RPMI7951 (cell line): ENCODE data around the gene ADGRL4. TPM values are rescaled to one million over a fixed set of nuclear protein-coding genes. Genes with fewer than 3 reads are reported as not detected.
A peak's percentile ranks its signal among the peaks of the same experiment; 100 is the strongest.
"Not testable (repeated sequence)": the region's sequence is repeated elsewhere in the genome, so short reads cannot be mapped to it uniquely, and the experiment has no call there.

Experiments used
- DNase-seq: peaks from one replicate; pipeline ENCODE4 v3.0.0-alpha.2; 2012; ENCODE audit warnings: low read depth
- total RNA-seq: library from RNA; depleted of rRNA; stranded (reverse); fragments of >200 nt; shearing (Covaris generic); gene quantifications from 2 replicates; pipeline ENCODE4 v1.2.3, GENCODE V29; 2014; rRNA removed

The ADGRL4 gene
- total RNA-seq, result 46.9 and 50.3 TPM in 2 replicates

DNA sequence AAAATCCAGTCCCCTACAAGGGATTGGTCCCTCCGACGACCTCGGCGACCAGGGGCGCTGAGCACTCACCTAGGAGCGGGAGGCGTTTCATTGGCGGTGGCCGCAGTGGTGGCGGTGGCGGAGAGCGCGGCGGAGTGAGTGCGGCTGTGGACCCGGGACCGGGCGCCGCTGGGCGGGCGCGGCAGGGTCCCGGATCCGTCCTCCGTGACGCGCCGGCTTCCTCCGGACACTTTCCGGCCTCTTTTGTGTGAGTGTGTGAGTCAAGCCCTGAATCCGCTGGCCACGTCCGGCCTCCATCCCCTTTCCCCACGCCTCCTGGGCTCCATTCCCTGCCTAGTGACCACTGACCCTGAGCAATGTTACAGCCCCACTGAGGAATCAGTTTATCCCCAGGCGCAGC is at the start of gene ADGRL4:
Gene ADGRL4, minus strand, starts transcription at position 167 of the 400 bp plus-strand sequence. Its CDS starts 76 bp downstream, at position 91.
- DNase-seq, result peak; percentile 83

DNA sequence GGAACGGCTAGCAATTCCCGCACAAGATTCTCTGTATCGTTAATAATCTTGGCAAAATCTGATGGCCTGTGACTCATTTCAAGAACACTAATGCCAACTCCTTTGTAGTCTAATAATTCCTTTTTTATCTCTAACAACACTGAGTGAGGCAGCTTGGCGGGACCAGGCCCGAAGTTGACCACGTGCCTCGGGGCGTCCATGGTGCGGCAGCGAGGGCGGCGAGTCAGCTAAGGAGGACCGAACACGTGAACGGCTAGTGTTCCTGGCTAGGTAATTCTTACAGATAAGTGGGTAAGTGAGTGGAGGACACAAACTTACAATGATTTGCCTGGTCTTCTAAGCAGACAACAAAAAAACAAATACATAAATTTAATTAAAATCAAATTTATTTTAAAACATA is 49.3 kb upstream of the ADGRL4 start:
- DNase-seq, result no peak

DNA sequence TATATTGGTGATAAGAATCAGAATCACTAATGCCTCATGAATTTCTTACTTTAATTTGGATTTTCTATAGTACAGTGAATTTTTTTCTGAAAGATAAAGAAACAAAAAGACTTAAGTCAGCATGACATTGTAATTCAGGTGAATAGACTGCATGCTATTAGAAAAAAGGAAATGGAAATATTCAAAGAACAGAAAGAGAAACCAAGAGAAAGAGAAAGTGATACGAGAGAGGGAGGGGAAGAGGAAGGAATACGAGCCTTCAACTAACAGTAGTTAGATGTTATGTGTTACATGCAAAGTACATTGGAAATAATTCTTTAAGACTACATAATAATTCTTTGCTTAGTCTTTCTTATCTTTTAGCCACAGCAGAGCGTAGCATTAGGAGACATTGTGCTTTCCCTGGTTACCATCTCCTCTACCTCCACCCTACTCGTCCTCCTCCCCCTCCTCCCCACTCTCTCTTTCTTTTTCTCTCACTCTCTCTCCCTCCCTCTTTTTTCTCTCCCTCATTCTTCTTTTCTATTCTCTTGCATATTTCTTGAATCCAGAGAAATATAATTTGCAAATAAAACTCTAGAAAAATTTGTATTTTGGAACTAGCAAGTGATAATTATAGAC is 46.4 kb upstream of the ADGRL4 start:
- DNase-seq, result peak; percentile 35

DNA sequence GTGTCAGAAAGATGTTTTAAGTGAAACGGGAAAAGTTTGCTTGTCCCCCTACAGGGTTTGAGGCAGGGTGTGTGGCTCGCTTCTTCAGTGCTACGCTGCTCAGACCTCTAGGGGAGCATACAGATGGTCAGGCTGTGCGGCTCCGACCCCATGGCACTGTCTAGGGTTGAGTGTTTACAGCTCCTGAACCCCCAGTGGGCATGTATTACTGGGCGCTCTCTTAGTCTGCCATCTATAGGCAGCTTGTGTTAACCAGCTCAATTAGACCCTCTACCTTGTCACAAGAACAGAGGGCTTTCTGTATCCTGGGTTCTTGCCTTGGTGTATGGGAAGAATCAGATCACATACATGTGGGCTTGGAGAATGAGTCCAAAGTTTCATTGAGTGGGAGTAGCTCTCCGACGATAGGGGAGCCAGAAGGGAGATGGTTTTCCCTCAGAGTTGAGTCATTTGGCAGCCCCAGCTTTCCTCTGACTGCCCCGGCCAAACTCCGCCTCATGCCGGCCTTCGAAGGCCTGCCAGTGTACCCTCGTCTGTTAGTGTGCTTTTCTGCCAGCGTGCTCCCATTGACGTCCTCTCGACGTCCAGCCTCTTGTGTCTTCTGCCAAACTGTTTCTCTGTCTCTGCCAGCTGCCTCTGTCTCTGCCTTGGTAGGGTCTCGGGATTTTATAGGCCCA is 38.6 kb upstream of the ADGRL4 start:
- peak; percentile 91 for DNase-seq

DNA sequence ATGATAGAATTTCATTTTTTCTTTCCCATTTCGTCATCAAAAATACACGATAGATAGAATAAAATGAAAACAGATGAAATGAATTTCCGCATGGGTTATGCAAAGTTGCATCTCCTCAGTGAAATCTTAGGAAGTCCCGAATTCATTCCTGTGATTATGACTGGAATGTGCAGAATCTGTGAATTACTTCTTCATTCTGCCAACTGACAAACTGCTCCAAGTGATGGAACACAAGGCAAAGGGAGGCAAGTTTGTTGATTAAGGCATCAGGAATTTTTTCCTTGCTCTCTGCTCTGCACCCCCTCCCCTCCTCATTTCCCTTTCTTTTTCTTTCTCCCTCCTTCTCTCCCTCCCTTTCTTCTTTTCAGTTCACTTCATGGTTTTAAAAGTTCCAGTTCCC is 37.0 kb upstream of the ADGRL4 start:
- peak; percentile 62 for DNase-seq

DNA sequence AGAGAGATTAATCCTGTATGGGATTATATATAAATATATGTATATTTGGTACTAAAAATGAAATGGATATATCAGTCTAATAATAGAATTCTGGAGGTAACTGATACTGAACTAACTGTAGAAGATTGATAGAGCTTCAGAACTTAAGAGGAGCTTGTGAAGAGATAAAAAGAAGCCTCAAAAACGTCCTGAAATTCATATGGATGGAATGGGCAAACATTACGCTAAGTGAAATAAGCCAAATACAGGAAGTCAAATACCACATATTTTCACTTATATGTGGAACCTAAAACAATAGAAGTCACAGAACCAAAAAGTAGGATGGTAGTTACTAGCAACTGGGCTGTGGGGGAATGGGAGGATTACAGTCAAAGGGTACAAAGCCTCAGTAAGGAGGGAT is 36.0 kb upstream of the ADGRL4 start:
- no peak for DNase-seq

DNA sequence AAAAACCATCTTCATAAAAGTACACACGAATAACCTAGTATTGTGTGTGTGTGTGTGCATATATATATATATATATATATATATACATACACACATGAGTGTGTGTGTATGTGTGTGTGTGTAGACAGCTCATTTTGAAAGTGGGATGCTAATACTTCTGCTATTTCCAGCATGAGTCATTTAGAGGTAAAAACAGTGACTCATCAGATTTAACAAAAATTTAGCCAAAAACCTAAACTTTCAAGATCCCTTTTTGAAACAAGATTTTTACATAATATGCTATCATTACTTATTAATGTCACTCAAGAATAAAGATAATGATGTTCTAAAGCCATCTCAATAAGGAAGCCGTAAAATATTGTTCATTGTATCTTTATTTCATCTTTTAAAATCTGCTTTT is 35.6 kb upstream of the ADGRL4 start:
- DNase-seq, result peak; percentile 70

DNA sequence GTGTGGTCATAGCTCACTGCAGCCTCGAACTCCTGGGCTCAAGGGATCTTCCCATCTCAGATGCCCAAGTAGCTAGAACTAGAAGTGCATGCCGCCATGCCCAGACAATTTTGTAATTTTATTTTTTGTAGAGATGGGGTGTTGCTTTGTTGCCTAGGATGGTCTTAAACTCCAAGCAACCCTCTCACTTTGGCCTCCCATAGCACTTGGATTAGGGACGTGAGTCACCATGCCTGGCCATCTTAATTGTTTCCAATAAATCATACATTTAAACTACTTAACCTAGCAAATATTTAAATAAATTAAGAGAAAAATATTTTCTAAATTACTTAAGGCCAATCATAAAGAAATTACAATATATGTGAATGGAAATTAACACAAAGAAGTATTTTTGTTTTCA is 35.1 kb upstream of the ADGRL4 start:
- DNase-seq, result peak; percentile 36

DNA sequence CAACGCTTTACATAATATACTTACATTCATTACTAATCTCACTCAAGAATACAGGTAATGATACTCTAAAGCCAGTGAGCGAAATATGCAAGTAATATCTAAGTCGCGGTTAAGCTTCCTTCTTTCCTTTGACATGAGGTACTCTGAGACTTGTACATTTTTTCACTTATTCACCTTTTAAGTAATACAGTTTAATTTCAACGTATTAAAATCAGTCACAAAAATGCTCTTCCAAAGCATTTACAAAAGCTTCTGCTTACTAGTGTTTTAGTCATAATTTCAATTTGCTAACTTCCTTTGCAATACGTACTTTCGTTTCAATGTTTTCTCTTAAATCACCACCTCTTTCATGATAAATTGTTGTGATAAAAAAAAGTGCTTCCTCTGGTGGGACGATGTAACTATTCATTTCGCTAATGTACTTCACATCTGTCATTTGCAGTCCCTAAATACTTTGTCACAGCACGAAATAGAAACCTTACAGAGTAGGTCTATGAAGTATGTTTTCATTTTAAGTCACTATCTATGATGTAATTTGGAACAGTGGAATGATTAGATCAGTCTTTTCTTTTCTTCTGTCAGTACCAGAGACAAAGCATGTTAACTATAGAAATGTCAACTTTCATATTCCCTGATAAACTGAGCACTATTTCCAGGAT is 34.0 kb upstream of the ADGRL4 start:
- DNase-seq, result no peak

DNA sequence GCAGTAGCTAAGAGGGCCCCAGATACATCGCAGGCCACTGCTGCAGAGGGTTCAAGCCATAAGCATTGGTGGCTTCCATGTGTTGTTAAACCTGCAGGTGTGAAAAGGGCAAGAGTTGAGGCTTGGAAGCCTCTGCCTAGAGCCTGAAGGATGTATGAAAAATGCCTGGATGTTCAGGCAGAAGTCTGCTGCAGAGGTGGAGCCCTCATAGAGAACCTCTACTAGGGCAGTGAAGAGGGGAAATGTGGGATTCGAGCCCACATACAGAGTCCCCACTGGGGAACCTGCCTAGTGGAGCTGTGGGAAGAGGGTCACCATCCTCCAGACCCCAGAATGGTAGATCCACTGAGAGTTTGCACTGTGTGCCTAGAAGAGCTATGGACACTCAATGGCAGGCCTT is 30.6 kb upstream of the ADGRL4 start:
- DNase-seq, result no peak

DNA sequence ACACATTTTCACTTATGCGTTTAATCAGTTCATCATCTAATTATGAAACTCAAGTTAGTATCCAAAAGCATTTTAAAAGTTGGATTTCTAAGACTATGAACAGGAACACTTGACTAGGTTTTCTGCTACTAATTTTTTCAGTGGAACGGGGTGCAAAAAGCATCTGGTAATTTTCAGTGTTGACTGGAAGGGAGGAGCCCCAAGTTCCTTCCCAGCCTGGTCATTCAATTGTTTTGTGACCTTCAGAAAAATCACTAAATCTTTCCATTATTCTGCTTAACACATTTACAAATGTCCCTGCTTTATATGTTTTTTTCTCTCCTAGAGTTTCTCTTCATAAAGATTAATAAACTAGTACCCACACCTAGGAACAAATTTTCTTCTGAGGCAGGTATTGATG is 6.0 kb upstream of the ADGRL4 start:
- no peak for DNase-seq

DNA sequence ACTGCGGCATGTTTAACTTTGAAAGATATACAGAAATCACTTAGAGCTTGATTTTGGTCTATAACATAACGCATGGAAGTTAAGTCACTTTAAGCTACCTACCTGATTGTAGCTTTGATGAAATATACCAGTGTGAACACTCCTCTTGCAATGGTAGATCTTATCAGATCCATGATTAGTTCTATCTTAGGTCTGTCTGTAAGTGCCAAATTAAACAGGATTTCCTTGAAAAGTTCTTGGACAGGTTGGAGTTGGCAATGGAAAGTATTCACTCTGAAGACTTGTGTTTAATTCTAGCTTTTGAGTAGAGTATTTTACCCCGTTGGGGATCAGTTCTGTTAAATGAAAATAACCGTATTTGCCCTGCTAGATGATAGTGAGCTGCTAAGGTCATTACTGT is 4.1 kb upstream of the ADGRL4 start:
- DNase-seq, result no peak

DNA sequence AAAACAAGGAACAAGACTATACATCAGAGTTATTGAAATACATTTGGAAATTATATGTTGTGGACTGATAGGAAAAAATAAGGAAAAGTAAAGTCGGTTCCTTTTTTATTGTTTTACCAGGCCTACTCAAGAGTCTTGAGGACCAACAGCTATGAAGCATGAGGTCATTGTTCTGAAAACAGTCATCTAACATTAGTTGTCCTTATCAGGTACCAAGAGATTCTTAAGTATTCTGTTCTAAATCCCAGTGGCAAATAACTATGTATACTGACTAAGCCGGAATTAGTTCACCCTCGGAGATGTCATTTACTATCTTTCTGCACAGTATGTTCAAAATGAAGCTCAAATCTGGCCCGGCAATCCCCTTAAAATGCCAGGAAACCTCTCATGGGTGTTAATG is 585 bp downstream of the ADGRL4 start:
- peak; percentile 28 for DNase-seq

DNA sequence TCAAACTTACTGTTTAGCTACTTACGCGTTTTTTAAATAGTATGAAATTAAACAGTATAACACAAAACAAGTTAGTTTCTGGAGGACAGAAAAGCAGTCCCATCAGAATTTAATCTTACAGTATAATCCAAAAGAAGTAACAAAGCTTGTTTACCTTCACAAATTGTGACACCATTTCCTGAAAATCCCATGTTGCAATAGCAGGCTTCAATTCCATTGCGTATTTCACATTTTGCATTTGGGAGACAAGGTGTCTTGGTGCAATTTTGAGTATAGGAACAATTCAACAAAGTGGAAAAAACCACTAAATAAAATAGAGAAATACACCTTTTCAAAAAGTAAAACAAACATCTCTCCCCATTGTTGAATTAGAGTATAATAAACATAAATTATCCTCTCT is 1.6 kb downstream of the ADGRL4 start:
- no peak for DNase-seq

DNA sequence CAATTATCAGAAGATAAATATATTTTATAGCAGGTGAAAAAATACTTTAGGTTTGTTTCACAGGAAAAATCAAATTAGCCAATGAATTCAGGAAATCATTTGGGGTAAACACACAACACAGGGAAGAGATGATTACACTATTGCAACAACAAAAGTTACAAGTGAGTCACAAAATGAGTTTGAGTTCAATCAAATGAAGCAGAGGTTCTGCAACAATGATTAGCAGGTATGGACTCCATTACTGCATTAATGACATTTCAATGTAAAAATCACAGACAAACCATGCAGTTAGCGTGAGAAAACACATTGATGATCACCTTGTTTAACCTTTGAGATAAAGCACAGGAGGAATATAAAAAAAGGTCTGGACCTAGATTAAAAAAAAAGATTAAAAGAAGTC is 9.7 kb downstream of the ADGRL4 start:
- no peak for DNase-seq

DNA sequence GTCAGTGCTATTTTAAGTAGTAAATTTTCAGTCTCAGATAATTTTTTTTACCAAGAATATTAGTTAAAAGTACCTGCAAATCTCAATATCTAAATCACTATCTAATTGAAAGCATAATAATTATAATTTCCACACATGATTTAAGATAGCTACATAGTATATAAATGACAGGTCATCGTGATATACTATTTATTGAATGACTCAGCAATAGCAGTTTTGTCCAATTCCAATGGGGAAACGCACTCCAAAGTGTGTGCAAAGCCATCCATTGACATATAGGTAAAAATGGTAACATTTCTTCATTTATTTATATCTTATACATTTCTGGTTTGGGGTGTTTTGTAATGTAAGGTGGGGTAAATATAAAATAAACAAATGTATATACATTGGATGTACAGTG is 19.5 kb downstream of the ADGRL4 start:
- DNase-seq, result no peak

DNA sequence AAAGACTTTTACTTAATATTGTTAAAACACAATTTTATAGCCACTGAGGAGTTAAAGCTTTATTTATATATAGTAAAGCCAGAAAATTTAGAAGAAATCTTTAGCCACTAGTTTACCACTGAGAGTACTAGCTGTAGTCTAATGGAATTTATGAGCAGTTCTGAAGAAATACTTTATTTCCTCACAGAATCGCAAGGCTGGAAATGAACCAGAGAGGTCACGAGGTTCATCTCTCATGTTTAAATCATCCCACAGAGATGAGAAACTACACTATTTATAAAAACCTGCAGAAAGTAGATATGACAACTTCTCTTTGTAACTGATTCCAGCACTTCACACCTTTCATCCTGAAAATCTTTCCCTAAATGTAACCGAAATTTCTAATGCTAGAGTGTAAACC is 26.0 kb downstream of the ADGRL4 start:
- no peak for DNase-seq

DNA sequence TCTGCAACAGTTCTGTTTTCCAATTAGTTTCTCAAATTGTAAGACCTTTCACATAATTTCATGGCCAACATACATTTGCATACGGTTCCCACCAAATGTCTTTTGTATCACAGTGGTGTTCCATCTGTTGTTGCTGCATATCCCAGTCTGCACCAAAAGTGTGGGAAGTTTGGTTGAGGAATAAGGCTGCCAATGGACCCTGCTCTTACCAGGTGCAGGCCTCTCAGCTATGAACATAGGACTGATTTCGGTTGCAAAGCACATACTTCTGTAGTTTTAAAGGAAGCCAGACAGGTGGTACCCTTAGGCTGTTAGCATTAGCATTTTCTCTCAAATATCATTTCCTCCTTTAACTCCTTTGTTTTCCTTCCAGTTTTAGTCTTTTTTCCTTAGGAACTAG is 33.8 kb downstream of the ADGRL4 start:
- no peak for DNase-seq

DNA sequence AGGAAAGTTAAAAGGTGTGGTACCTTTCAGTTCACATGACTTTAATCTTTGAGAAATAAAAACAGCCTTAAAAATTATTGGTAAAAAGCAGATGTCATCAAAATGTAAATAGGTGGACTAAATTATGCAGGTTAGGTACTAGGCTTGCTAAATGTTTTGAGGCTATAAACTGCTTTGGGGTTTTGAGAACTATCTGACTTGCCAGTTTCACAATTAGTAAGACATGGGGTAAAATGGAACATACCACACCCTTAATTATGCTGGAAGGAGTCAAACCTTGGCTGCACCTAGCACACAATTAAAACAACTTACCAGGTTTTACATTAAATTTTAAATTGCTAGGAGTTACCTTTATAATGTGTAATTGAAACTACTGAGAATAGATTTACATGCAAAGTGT is 39.4 kb downstream of the ADGRL4 start:
- not testable (repeated sequence) for DNase-seq

DNA sequence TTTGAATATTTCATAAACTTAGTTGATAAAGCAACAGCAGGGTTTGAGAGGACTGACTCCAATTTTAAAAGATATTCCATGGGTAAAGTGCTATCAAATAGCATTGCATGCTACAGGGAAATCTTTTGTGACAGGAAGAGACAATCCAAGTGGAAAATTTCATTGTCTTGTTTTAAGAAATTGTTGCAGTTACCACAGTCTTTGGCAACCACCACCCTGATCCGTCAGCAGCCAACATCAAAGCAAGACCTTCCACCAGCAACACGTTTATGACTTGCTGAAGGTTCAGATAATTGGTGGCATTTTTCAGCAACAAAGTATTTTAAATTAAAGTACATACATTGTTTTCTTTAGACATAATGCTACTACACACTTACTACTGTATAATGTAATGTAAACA is 47.8 kb downstream of the ADGRL4 start:
- DNase-seq, result peak; percentile 10

DNA sequence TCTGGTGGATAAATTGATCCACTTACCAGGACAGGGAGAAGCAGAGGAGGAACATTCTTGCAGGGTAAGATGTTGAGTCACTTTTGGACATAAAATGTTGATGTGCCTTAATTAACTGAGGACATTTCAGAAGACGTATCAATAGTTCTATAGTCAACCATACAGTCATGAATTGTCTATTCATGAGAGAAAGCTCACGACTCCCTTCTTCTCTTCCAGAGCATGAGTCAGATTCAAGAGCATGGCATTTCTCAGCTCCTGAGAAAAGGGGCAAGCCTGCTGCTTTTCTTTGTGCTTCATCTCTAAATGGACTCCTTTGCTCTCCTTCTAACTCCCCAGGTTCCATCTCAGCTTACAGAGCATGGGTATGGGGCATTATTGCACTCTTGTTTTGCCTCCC is 55.7 kb downstream of the ADGRL4 start:
- peak; percentile 28 for DNase-seq

DNA sequence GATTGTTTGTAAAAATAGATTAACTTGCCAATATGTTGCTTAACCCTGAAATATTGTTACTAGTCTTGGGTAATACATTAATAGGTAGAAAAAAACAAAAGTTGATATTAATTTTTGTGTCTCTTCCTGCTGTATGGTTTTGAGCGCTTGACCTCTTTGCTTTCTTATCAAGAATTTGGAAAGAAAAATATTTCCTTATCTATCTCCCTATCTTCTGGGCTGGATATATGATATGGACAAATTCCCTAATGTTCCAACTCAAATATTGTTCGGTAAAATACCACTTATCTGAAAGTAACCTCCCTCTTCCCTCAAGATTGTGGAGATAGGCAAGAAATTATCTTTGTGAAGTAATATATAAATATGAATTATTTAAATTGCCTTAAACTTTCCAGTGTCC is 57.3 kb downstream of the ADGRL4 start:
- DNase-seq, result no peak

DNA sequence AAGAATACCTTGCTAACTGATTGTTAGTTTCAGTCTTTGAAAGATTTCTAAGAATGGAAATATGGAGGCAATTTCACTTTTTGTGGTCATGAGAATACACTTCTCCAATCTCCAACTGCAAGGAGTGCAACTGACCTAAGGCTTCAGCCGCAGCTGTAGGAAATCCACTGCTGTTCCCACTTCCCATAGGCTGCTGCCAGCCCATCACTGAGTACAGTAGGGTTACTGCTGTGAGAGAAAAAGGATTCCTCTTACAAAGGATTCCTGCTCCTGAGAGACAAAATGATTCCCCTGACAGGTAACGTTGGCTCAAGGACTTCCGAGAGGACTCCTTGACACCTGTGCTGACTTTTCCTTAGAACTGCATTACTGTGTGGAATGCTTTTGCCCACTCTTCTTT is 87.4 kb downstream of the ADGRL4 start:
- no peak for DNase-seq
